ENCODE data around the gene DNAJB13.

The DNAJB13 gene

DNA sequence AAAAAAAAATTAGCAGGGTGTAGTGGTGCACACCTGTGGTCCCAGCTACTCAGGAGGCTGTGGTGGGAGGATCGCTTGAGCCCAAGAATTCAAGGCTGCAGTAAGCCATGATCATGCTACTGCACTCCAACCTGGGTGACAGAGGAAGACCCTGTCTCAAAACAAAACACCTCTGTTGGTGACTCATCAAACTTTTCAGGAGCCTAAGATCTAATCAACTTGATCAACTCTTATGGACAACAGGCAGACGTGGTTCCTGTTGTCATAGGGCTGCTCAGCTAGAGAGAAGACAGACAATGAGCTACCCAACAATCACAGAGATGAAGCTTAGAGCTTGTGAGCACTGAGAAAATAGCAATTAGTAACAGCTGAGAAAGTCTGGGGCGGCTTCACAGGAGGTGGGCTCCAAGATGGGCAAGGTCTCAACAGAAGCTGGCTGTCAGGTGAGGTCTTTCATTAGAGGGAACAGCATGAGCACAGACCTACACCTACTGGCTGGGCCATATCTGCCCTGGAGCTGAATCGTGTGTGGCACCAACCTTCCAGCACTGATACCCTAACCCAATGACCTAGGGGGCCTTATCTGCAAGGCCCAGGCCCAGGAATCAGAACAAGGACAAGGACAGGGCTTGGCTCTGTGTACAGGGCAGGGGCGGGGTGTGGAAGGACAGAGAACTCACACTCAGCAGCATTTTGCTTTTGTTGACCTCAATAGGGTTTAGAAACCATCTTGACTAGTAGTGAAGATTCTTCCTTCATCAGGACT is 65.3 kb downstream of the DNAJB13 start:
- DNase-seq (ENCODE audit: low spot score), result peak; percentile 79

DNA sequence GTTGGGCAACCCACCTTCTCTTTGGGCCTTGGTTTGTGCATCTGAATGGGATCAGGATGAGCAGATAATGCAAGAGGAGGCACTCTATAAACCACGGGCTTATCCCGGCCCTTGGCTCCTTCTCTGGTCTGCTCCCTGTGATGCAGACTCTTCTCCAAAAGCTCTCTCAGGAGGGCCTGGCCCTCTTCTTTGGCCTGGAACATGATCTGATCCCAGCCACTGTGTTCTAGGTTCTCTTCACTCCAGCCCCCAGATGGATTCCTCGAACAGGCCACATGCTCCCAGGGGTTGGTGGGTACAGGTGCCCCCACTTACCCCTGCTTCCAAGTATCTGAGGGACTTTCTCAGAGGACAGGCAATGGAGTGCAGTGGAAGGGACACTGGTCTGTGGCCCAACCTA is 66.8 kb downstream of the DNAJB13 start:
- no peak for DNase-seq (ENCODE audit: low spot score)

DNA sequence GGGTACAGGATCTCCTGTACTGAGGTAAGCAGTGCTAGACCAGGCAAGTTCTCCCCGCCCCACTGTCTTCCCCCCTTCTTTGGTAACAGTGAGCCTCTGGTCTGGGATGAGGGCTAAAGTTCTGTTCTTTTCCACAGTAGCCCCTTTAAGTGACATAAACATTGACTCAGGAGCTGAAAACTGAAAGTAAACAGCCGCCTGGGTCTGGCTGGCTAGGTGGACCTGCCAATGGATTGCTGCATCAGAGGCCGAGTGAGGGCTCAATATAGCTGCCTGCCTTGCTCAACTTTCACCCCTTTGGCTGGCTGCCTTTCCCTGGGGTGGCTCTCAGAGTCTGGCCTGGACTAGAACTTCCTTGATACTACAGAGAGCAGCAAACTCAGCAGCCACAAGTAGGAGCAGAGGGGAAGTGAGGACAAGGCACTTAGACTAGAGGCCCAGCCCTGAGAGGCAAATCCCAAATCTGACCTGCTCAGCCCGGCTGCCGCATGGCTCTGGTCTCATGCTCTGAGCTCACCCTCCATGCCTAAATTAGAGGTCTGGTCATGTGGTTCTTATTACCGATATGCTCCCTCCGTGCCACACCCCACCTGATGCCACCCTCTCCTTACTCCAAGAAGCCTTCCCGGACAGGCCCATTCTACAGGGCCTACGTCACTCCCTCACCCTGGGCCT is 67.6 kb downstream of the DNAJB13 start:
- peak; percentile 51 for DNase-seq (ENCODE audit: low spot score)

DNA sequence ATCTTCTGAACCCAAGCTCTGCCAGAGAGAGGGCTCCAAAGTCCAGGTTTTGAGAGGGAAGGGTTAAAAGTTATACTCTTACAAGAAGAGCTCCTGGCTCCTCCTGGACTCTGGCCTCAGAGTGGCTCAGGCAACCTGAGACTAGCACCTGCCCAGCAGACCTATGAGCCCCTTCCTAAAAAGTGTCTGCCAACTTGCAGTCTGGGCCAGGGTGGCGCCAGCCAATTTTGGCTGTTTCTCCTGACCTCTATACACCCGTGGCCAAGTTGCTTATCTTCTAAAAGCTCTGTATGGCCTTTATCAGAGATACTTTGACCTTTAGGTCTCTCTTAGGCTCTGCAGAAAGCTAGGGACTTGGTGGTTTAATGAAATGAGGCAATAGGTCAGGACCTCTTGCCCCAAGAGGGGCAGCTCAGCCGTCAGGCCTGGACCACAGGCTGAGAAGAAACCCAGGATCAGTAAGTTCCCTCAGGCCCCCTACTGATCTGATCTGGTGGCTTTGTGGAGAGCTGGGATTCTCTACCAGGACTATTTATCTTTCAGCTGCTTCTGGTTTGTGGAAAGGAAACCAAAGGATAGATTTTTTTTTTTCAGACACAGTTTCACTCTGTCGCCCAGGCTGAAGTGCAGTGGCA is 68.4 kb downstream of the DNAJB13 start:
- DNase-seq (ENCODE audit: low spot score), result no peak

DNA sequence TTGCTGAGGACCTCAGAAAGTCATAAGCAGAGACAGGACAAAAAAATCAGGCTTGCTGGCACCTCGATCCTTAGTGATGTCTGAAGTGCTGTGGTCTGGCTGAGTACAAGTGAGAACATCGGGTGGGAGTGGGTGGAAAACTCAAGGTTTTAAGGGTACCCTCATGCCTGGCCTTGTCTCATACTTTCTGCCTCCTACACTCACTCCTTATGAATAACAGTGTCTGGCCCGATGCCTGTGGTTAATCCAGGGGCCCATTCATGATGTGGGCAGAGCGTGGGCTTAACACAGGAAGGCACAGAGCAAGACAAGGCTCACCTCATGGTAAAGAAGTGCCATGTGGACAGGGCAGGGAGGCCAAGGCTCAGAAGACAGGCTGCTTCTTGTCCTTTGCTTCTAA is 69.0 kb downstream of the DNAJB13 start:
- DNase-seq (ENCODE audit: low spot score), result no peak
